Common myeloid progenitor, CD34-positive (primary cell): Measurements from ENCODE around the gene BCL11A.

ENCODE experiments used
- CTCF ChIA-PET: fragments of 350-600 bp; sonication (Branson Sonifier 250); formaldehyde crosslinking; loops from one replicate; lab custom pipeline; 2021; ENCODE audit warnings: antibody characterized with exemption; lab: Charles Lee
- POLR2A ChIA-PET: fragments of 350-600 bp; sonication (Branson Sonifier 250); formaldehyde crosslinking; loops from one replicate; lab custom pipeline; 2021; ENCODE audit warnings: antibody characterized with exemption; lab: Charles Lee
- DNase-seq, 3 donors: peaks; one replicate each; pipeline versions ENCODE4 v3.0.0 to v3.0.0-alpha.2; 2013
- H3K27ac ChIP-seq, 2 experiments: 1 replicate in 1 of 2; 2 replicates in 1 of 2; pipeline ENCODE4 v1.7.0; 2013; ENCODE audit warnings: inconsistent platforms in 2 of 2, low read length in 2 of 2, mild to moderate bottlenecking in 2 of 2, low read depth in 1 of 2, moderate library complexity in 1 of 2; ENCODE audit not compliant: severe bottlenecking in 2 of 2, insufficient read depth in 1 of 2, poor library complexity in 1 of 2
- H3K27me3 ChIP-seq, 5 experiments: replicated peaks in 2 of 5; 1 replicate in 3 of 5; 2 replicates in 2 of 5; pipeline versions ENCODE4 v1.6.1 to v1.7.0; 2013; ENCODE audit warnings: low read length in 4 of 5, mild to moderate bottlenecking in 2 of 5, moderate library complexity in 2 of 5, inconsistent platforms in 1 of 5; ENCODE audit not compliant: insufficient read depth in 5 of 5, control insufficient read depth in 4 of 5
- H3K36me3 ChIP-seq, 4 experiments: 1 replicate in 2 of 4; 2 replicates in 2 of 4; pipeline versions ENCODE4 v1.6.1 to v1.7.0; 2013; ENCODE audit warnings: low read length in 3 of 4, control low read depth in 1 of 4, mild to moderate bottlenecking in 1 of 4; ENCODE audit not compliant: control insufficient read depth in 4 of 4, insufficient read depth in 4 of 4
- H3K4me1 ChIP-seq, 4 experiments: 1 replicate in 3 of 4; 2 replicates in 1 of 4; pipeline versions ENCODE4 v1.6.1 to v1.7.1; 2013; ENCODE audit warnings: low read length in 3 of 4, mild to moderate bottlenecking in 3 of 4, control low read depth in 1 of 4, inconsistent platforms in 1 of 4, moderate library complexity in 1 of 4; ENCODE audit not compliant: control insufficient read depth in 4 of 4, insufficient read depth in 4 of 4; ENCODE audit errors: control extremely low read depth in 1 of 4
- H3K4me3 ChIP-seq, 7 experiments: 1 replicate in 4 of 7; 2 replicates in 3 of 7; pipeline versions ENCODE4 v1.5.1 to v1.7.0; 2013; ENCODE audit warnings: mild to moderate bottlenecking in 7 of 7, low read length in 6 of 7, moderate library complexity in 6 of 7, inconsistent platforms in 2 of 7, low read depth in 2 of 7, control low read depth in 1 of 7; ENCODE audit not compliant: insufficient read depth in 4 of 7, control insufficient read depth in 1 of 7; ENCODE audit errors: extremely low read depth in 1 of 7
- H3K9me3 ChIP-seq, 5 experiments: 1 replicate in 4 of 5; 2 replicates in 1 of 5; pipeline versions ENCODE4 v1.6.1 to v1.7.1; 2013; ENCODE audit warnings: low read length in 4 of 5, mild to moderate bottlenecking in 2 of 5, inconsistent platforms in 1 of 5, low read depth in 1 of 5, moderate library complexity in 1 of 5; ENCODE audit not compliant: control insufficient read depth in 4 of 5, insufficient read depth in 2 of 5; ENCODE audit errors: control extremely low read depth in 1 of 5
- WGBS: methylation state at CpG from one replicate; pipeline ENCODE4 v1.1.5; 2013; ENCODE audit not compliant: insufficient coverage; 5-methylcytosine and 5-hydroxymethylcytosine counted together

Gene BCL11A

DNA sequence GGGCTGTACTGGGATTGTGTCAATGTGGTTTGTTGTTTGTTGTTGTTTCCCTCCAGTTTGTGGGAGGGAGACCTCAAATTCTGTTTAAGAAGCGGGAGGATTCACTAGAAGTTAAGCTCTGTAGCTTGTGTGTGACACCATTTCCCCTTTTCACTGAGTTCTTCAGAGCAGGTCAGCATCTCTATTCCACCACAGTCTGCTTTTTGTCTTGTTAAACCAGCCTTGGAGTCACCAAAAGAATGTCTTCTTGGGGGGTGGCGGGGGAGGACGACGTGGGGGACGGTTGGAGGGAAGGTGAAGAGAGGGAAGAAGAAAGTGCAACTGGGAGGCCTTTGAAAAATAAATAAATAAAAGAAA is 2.3 kb upstream of the BCL11A start:
- H3K4me1 ChIP-seq: peaks cover 7 to 40% (median 17%) of the 10 kb centered on the region in 4 experiments
- H3K27me3 ChIP-seq: no peaks in the 10 kb centered on the region
- H3K9me3 ChIP-seq: no peaks in the 10 kb centered on the region
- peak overlapping the region; percentile 82 to 100 (median 98) for H3K4me3 ChIP-seq
- POLR2A ChIA-PET: interaction anchor here (0.7 kb wide), 1 partner anchor 73 kb away, joined by 3 read pairs; no protein-coding TSS in a partner anchor
- CTCF ChIA-PET: interaction anchor here (0.7 to 9.7 kb wide), 7 partner anchors 10 to 1785 kb away, joined by 3 to 113 read pairs (median 4); no protein-coding TSS in a partner anchor
- H3K27ac ChIP-seq: peak overlapping the region; percentile 83 to 89
- 0% methylated on average over 5 of the region's 5 CpGs for WGBS
- no peaks in the 10 kb centered on the region for H3K36me3 ChIP-seq
- no peak for DNase-seq

DNA sequence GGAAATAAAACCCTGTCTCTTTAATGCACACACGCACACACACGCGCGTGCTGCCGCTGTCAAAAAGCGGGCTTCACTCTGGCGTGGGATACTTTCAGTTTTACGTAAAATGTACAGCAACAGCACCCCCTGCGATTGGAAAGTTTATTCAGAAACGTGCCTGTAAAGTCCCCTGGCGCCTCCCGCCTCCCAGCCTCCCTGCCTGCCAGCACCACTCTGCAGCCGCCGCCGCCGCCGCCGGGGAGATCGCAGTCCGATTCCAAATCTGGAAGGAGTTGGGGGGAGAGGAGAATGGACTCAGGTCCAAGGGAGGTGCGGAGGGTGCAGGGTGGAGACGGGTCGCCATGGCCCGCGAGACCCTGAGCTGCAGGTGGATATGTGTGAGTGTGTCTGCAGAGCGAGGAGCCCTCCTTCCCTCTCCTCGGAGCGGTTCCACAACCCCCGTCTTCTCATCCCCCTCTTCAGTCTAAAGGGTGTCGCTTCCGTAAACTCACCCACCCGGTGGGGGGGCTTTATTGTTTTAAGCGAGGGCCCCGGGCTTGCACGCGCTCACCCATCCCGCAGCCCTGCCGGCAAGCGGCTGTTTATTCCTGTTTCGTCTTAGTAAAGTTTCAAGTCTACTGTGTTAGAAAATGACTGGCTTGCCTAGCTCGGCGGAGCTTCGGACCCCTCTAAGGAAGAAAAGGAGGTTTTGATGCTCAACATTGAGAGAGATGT is 1.8 kb upstream of the BCL11A start:
- Histone ChIP-seq H3K4me3 (peak overlapping the region; percentile 82 to 100 (median 98)), H3K9me3 (no peaks in the 10 kb centered on the region), H3K36me3 (no peaks in the 10 kb centered on the region), H3K27ac (peak overlapping the region; percentile 83 to 89), H3K27me3 (no peaks in the 10 kb centered on the region), H3K4me1 (peaks cover 7 to 40% (median 17%) of the 10 kb centered on the region in 4 experiments)
- WGBS: 0% methylated on average over 26 of the region's 43 CpGs
- POLR2A ChIA-PET: interaction anchor here (0.7 kb wide), 1 partner anchor 73 kb away, joined by 3 read pairs; no protein-coding TSS in a partner anchor
- CTCF ChIA-PET: interaction anchor here (0.7 to 9.7 kb wide), 7 partner anchors 10 to 1785 kb away, joined by 3 to 113 read pairs (median 4); no protein-coding TSS in a partner anchor
- peak; percentile 92 to 96 (median 95) for DNase-seq

DNA sequence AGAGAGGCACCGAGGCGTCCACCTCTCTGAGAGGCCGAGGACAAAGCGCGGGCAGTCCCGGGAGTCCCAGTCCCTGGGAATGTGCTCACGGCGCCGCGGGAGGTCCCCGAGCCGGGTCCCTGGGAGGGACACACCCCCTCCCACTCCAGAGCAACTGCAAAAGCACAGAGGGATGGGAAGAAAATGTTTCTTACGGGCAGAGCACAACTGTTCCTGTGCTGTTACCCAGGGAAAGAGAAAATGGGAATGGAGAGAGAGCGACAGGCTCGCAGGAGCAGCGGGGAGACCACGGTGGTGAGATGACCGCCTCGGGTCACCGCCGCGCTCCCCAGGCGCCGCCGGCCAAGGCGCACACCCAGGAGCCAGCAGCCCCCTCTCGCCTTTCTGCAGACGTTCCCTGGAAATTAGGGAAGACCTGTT is 1.2 kb upstream of the BCL11A start:
- under 1% methylated on average over 22 of the region's 28 CpGs for WGBS
- Histone ChIP-seq H3K27ac (peak overlapping the region; percentile 83 to 88), H3K4me3 (peak overlapping the region; percentile 82 to 100 (median 98))

DNA sequence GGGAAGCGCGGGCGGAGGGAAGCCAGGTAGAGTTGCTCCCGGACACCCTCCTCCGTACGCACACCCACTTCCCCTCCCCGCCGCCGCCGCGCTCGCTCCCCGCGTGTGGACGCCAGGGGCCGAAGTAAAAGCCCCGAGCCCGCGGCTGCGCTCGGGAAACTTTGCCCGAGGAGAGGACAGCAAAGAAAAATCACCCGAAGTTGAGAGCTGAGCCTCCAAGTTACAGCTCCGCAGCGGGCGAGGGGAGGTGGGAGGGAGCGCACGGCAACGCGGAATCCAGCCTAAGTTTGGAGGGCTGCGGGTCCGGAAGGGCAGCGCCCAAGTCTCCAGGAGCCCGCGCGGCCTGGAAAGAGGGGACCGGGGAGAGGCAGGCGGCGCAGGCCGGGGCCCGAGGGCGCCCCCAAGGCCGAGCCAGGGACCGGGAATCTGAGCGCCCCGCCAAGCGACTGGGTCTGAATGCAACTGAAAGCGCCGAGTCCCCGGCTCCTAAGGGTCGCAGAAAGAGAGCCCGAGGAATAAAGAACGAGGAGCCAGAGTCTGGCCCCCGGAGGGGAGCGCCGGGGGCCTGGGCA is 706 bp upstream of the BCL11A start:
- ChIA-PET POLR2A (interaction anchor here (0.7 kb wide), 2 partner anchors 38 to 159 kb away, joined by 3 read pairs; no protein-coding TSS in a partner anchor), CTCF (interaction anchor here (1.1 kb wide), 1 partner anchor 10 kb away, joined by 5 read pairs; no protein-coding TSS in a partner anchor)
- WGBS: 0% methylated on average over 41 of the region's 56 CpGs
- Histone ChIP-seq H3K27ac (peak overlapping the region; percentile 83 to 88), H3K4me1 (peaks cover 7 to 48% (median 20%) of the 10 kb centered on the region in 4 experiments), H3K4me3 (peak overlapping the region; percentile 82 to 100 (median 98)), H3K27me3 (no peaks in the 10 kb centered on the region), H3K36me3 (no peaks in the 10 kb centered on the region), H3K9me3 (no peaks in the 10 kb centered on the region)
- DNase-seq: peak; percentile 73 to 85 (median 78)

More for the DNA sequence above, 1.2 kb upstream of the BCL11A start:
- ChIA-PET CTCF (interaction anchor here (1.1 to 1.9 kb wide), 2 partner anchors 9 to 11 kb away, joined by 5 to 7 read pairs; no protein-coding TSS in a partner anchor), POLR2A (no interaction called here)
- peak in 1 of 3 donors; percentile 17 for DNase-seq
- H3K4me1 ChIP-seq: peaks cover 7 to 44% (median 19%) of the 10 kb centered on the region in 4 experiments
- no peaks in the 10 kb centered on the region for H3K9me3 ChIP-seq
- no peaks in the 10 kb centered on the region for H3K36me3 ChIP-seq
- H3K27me3 ChIP-seq: no peaks in the 10 kb centered on the region

DNA sequence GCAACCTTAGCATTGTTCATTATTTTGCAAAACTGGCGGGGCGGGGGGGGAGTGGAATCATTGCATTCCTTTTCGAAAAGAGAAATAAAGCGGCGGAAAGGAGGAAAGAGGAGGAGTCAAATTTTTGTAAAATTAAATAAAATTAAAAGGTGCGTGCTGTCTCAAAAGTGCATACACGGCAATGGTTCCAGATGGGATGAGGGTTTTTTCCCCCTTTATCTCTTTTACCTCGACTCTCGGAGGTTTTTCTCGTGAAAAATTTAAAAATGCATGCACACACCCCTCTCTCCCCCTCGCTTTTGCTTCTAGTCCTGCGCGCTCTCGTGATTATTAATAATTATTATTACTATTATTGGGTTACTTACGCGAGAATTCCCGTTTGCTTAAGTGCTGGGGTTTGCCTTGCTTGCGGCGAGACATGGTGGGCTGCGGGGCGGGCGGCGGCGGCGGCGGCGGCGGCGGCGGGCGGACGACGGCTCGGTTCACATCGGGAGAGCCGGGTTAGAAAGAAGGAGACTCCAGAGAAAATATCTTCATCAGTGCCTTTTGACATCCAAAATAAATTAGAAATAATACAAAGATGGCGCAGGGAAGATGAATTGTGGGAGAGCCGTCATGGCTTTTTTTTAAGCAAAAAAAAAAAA is 481 bp downstream of the BCL11A start:
- peak overlapping the region; percentile 68 to 88 for H3K27ac ChIP-seq

DNA sequence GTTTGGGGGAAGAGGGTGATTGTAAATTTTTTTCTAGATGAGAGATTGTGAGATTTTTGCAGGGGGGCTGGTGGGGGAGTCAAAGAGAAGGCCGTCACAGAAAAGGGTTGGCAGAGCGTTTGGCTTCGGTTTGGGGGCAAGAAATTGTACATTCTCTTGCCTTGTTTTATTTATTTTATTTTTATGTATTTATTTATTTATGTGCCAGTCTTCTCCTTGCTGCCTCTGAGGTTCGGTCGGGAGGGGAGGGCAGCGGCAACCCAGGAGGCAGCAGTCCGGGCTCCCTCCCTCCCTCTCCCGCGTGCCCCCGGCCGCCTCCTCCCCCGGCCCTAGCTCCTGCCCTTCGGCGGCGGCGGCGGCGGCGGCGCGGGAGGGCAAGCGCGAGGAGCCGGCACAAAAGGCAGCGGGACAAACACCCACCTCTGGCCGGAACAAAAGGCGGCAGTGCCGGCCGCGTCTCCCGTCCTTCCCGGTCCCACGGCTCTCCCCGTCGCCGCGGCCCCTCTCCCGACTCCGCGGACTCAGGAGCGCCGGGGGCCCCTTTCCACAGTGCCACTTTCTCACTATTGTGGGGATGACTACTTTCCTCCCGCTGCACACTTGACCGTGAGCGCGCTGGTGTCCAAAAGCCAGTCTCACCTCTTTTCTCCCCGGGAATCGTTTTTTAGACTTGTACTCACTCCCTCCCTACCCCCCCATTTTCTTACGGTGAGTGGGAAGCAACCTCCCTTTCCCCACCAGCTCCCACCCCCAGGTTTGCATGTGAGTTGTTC is 1.2 kb downstream of the BCL11A start:
- Histone ChIP-seq H3K4me1 (peaks cover 14 to 51% (median 29%) of the 10 kb centered on the region in 4 experiments), H3K4me3 (peak overlapping the region; percentile 82 to 100 (median 94)), H3K27ac (peak overlapping the region; percentile 68 to 88), H3K27me3 (no peaks in the 10 kb centered on the region), H3K9me3 (no peaks in the 10 kb centered on the region), H3K36me3 (peaks cover 0 to 4% (median 0%) of the 10 kb centered on the region in 4 experiments)
- ChIA-PET POLR2A (no interaction called here), CTCF (no interaction called here)
- WGBS: 0% methylated on average over 25 of the region's 49 CpGs
- DNase-seq: peak in 2 of 3 donors; percentile 39 to 55

More for the DNA sequence above, 481 bp downstream of the BCL11A start:
- peaks cover 13 to 51% (median 26%) of the 10 kb centered on the region in 4 experiments for H3K4me1 ChIP-seq
- no peaks in the 10 kb centered on the region for H3K36me3 ChIP-seq
- H3K9me3 ChIP-seq: no peaks in the 10 kb centered on the region
- POLR2A ChIA-PET: interaction anchor here (0.6 kb wide), 1 partner anchor 464 kb away, joined by 4 read pairs; no protein-coding TSS in a partner anchor
- CTCF ChIA-PET: interaction anchor here (0.7 kb wide), 1 partner anchor 1939 kb away, joined by 4 read pairs; no protein-coding TSS in a partner anchor
- DNase-seq: peak in 1 of 3 donors; percentile 29
- 0% methylated on average over 5 of the region's 38 CpGs for WGBS
- no peaks in the 10 kb centered on the region for H3K27me3 ChIP-seq
- peak overlapping the region; percentile 82 to 100 (median 94) for H3K4me3 ChIP-seq
